ENCODE measurements around the gene BTBD9. TPM values are rescaled to one million over a fixed set of nuclear protein-coding genes. Genes with fewer than 3 reads are reported as not detected.
A peak's percentile ranks its signal among the peaks of the same experiment; 100 is the strongest.

Gene BTBD9
- total RNA-seq, 6 experiments from 2014 or later, result 11.0 to 12.7 (median 12.5) TPM

GRCh38 chr6:38417521-38417920, 222.2 kb downstream of the BTBD9 start:
- H3K27ac Mint-ChIP-seq, result no peak overlapping the region
- H3K4me1 Mint-ChIP-seq (ENCODE audit: low read depth), result peaks cover 42% of the 10 kb centered on the region
- H3K27me3 Mint-ChIP-seq (ENCODE audit: insufficient read depth), result peaks cover 1% of the 10 kb centered on the region; the same call in 1 of the 2 replicates
- DNase-seq, result no peak
- H3K4me3 Mint-ChIP-seq, result no peak overlapping the region
- H3K36me3 Mint-ChIP-seq (ENCODE audit: low read depth), result no peaks in the 10 kb centered on the region
- H3K9me3 Mint-ChIP-seq, result no peaks in the 10 kb centered on the region
- TF ChIP-seq, protein P1, sequence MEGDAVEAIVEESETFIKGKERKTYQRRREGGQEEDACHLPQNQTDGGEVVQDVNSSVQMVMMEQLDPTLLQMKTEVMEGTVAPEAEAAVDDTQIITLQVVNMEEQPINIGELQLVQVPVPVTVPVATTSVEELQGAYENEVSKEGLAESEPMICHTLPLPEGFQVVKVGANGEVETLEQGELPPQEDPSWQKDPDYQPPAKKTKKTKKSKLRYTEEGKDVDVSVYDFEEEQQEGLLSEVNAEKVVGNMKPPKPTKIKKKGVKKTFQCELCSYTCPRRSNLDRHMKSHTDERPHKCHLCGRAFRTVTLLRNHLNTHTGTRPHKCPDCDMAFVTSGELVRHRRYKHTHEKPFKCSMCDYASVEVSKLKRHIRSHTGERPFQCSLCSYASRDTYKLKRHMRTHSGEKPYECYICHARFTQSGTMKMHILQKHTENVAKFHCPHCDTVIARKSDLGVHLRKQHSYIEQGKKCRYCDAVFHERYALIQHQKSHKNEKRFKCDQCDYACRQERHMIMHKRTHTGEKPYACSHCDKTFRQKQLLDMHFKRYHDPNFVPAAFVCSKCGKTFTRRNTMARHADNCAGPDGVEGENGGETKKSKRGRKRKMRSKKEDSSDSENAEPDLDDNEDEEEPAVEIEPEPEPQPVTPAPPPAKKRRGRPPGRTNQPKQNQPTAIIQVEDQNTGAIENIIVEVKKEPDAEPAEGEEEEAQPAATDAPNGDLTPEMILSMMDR (IDR thresholded peaks at IDR 0.05), result no peak

DNA sequence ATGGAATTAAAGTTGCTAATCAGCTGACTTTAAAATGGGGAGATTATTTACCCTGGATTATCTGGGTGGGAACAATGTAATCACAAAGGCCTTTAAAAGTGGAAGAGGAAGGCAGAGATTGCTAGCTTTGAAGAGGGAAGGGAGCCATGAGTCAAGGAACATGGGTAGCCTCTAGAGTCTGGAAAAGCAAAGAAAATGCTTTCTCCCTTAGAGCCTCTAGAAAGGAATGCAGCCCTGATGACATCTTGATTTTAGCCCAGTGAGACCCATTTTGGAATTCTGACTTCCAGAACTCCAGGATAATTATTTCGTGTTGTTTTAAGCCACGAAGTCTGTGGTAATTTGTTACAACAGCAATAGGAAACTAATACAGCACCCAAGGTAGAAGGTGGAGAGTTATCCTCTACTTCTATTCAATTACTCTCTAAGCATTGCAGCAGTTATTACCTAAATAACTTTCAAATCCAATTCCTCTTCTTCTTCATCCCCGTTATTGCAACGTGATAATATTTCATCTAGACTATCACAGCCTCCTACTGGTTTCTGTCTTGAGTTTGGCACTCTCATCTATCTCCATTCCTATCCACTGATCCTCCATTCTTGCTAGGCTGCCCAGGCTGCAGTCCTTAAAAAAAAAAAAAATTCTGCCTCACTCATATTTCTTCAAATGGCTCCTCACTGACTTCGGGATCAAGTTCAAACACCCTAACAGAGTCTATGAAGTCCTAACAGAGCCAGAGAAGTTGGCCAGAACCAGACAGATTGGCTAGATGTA, 224.3 kb downstream of the BTBD9 start:
- Mint-ChIP-seq H3K4me1 (ENCODE audit: low read depth) (peaks cover 42% of the 10 kb centered on the region), H3K9me3 (no peaks in the 10 kb centered on the region), H3K36me3 (ENCODE audit: low read depth) (no peaks in the 10 kb centered on the region), H3K27ac (no peak overlapping the region), H3K27me3 (ENCODE audit: insufficient read depth) (peaks cover 1% of the 10 kb centered on the region; the same call in 1 of the 2 replicates), H3K4me3 (no peak overlapping the region)
- TF ChIP-seq, protein P1 (IDR thresholded peaks at IDR 0.05), result no peak
- DNase-seq, result peak; percentile 13

DNA sequence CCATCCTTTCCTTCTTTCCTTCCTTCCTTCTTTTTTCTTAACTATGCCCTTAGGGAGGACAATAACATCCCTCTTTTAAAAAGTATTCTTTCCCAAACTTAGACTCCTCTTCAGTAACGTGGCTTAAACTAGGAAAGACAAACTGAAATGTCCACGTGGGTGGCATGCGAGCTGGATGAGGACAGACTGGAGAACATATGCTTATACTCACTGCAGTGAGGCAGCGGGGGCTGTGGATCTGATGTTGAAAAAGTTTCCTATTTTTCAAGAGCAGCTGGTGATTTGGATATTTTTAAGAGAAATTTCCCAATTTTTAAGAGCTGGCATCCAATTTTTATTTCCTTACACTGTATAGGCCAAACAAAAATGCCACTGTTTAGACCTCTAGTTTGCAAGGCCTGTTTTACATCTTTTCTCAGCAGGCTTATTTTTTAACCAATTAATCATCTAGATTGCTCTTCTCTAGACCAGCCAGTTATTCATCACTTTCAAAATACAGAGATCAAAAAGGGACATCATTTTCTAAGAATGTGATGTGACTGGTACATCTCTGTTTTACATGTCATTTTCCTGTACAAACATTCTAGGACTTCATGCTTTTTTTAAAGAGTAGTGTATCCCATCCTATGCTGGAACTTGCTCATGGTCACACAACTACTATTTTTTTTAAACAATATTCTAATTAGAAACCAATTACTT, 226.5 kb downstream of the BTBD9 start:
- Mint-ChIP-seq H3K36me3 (ENCODE audit: low read depth) (no peaks in the 10 kb centered on the region), H3K27me3 (ENCODE audit: insufficient read depth) (peaks cover 1% of the 10 kb centered on the region; the same call in 1 of the 2 replicates), H3K4me3 (no peak overlapping the region), H3K27ac (no peak overlapping the region), H3K4me1 (ENCODE audit: low read depth) (peaks cover 34% of the 10 kb centered on the region), H3K9me3 (no peaks in the 10 kb centered on the region)
- TF ChIP-seq, protein P1 (IDR thresholded peaks at IDR 0.05), result no peak
- no peak for DNase-seq

DNA sequence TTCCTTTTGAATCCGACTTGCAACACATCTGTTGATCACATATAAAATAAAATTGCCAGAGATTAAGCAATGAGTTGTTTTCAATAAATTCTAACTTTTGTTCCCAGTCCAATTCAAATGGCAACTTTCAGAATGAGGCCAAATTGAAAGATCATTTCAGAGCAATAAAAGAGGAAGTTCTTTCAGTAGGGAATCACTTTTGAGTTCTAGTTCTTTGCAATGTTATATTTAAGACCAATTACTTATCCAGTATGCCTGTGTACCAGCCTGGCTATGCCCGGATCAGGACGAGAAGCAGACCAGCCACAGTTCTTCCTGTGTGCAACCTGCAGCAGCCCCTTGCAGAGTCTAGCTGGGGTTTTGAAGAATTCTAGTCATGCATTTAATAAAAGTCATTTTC, 232.5 kb downstream of the BTBD9 start:
- TF ChIP-seq, protein P1 (IDR thresholded peaks at IDR 0.05), result no peak
- no peak for DNase-seq
- no peaks in the 10 kb centered on the region for H3K9me3 Mint-ChIP-seq
- no peaks in the 10 kb centered on the region for H3K27me3 Mint-ChIP-seq (ENCODE audit: insufficient read depth)
- H3K27ac Mint-ChIP-seq, result no peak overlapping the region
- no peak overlapping the region for H3K4me3 Mint-ChIP-seq
- H3K4me1 Mint-ChIP-seq (ENCODE audit: low read depth), result peaks cover 12% of the 10 kb centered on the region
- no peaks in the 10 kb centered on the region for H3K36me3 Mint-ChIP-seq (ENCODE audit: low read depth)

- no peaks in the 10 kb centered on the region for H3K9me3 Mint-ChIP-seq
- H3K27me3 Mint-ChIP-seq (ENCODE audit: insufficient read depth), result no peaks in the 10 kb centered on the region
- H3K4me3 Mint-ChIP-seq, result no peak overlapping the region
- no peak overlapping the region for H3K27ac Mint-ChIP-seq
- no peaks in the 10 kb centered on the region for H3K36me3 Mint-ChIP-seq (ENCODE audit: low read depth)
- peaks cover 12% of the 10 kb centered on the region for H3K4me1 Mint-ChIP-seq (ENCODE audit: low read depth)
- TF ChIP-seq, protein P1 (IDR thresholded peaks at IDR 0.05), result no peak
- no peak for DNase-seq
These were observed 233.6 kb downstream of the BTBD9 start for GRCh38 chr6:38406096-38406495.
